ENCODE results near the gene CMC2. TPM values are rescaled to one million over a fixed set of nuclear protein-coding genes. Genes with fewer than 3 reads are reported as not detected.

Gene CMC2
- total RNA-seq (10 to 100 TPM; 19.1 to 41.1 (median 25.9) TPM), polyA plus RNA-seq (10 to 100 TPM; 24.3 to 39.6 TPM)
- long read RNA-seq, donor 1, full-length matches to known transcripts, result 7 of 10 reads
- long read RNA-seq, donor 1, partial matches to known transcripts, result 0 of 10 reads
- long read RNA-seq, donor 1, other reads (novel, unspliced or antisense), result 3 of 10 reads
- long read RNA-seq, donor 2, full-length matches to known transcripts, result 46 of 65 reads
- long read RNA-seq, donor 2, partial matches to known transcripts, result 0 of 65 reads
- long read RNA-seq, donor 2, other reads (novel, unspliced or antisense), result 19 of 65 reads
- long read RNA-seq, donor 3, full-length matches to known transcripts, result 9 of 16 reads
- long read RNA-seq, donor 3, partial matches to known transcripts, result 0 of 16 reads
- long read RNA-seq, donor 3, other reads (novel, unspliced or antisense), result 7 of 16 reads

DNA sequence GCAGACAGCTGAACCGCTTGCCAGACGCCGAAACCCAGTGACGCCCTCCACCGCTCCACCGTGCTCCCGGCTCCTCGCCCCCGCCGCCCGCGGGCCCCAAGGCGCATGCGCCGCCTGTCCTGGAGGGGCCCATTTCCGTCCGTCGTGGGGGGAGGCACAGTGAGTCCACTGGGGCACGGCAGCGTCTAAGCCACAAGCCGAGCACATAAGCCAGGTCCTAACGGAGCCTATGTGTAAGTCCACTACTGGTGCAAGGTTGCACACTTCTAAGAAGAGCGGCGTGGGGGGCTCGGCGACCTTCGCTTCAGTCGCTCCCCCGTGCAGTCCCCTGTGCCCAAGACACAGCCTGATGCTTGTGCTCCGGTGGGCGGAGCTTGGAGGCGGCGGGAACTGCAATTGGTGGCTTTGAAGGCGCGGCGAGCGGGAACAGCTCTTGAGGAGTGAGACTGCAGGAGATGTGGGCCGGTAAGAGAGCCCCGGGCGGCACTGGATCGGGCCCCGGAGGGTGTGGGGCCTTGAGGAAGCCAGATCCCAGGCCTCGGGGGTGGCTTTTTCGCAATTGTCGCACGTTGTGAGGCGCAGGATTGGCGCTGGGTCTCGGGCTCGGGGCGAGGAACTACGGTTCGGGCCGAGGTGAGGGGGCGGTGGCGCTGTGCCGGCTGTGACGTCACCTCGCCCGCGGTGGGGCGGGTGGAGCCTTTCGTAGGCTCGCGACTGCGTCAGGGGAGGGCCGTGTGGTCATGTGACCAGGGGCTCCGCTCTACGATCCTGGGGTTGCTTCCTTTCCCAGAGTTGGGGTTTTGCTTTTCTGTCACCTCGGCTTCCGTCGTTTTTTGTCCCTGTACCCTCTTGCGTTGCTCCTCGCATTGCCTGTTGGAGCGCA lies at the start of gene CMC2, which contains the start of gene CENPN:
CMC2 (minus strand) TSS at position 73 of the 883 bp plus-strand sequence. CDS start 9,491 bp downstream, outside the sequence.
CENPN (plus strand) TSS at position 402 of the 883 bp plus-strand sequence. CDS start 4,726 bp downstream, outside the sequence.
- intact Hi-C loops (cut with DNase I), result loop anchor here in 1 of 4 donors (2.0 to 10.0 kb wide), 2 partner anchors 70 to 728 kb away; partner anchors contain the start of gene C16orf46

DNA sequence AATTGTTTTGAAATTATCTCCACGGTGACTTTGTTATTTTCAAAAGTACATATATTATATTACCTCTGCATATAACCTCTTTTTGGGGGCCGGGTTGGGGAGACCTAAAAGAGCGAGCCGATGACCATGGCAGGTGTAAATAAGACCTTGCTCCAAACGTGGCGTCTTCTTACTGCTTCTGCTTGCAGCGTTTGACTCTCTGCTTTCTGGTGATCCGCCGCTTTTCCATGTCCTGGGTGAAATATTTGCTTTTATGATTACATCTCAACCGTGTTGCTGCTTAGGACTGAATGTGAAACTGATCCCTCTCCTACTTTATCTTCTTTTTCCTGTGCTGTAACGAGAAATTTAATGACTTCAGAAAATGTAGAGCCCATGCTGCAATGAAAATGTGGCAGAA lies 47.1 kb upstream of the CMC2 start:
- DNase-seq, result no peak
- no peaks in the 10 kb centered on the region for H3K4me1 ChIP-seq (ENCODE audit: insufficient read depth)
- WGBS, 3 donors, result 75 to 81% (median 81%) methylated on average over 11 of the region's 11 CpGs
- intact Hi-C loops (cut with DNase I), result no loop called here
- H3K27ac ChIP-seq, result no peak overlapping the region
- H3K4me3 ChIP-seq, result no peak overlapping the region
- TF ChIP-seq POLR2A (IDR thresholded peaks at IDR 0.05) (no peak), EP300 (IDR thresholded peaks at IDR 0.05) (no peak), CTCF (IDR thresholded peaks at IDR 0.05) (no peak)
- no peaks in the 10 kb centered on the region for H3K9me3 ChIP-seq
- no peaks in the 10 kb centered on the region for H3K27me3 ChIP-seq
- no peaks in the 10 kb centered on the region for H3K36me3 ChIP-seq

More for the DNA sequence above, at the start of gene CMC2, which contains the start of gene CENPN:
- H3K36me3 ChIP-seq, result no peaks in the 10 kb centered on the region
- H3K27ac ChIP-seq, result peak within 1 kb of the TSS; percentile 94 to 98
- H3K4me3 ChIP-seq, result peak within 1 kb of the TSS; percentile 81
- DNase-seq, result peak; percentile 99 to 100 (median 99)
- H3K27me3 ChIP-seq, result no peaks in the 10 kb centered on the region
- peaks cover 9% of the 10 kb centered on the region for H3K4me1 ChIP-seq (ENCODE audit: insufficient read depth)
- no peaks in the 10 kb centered on the region for H3K9me3 ChIP-seq
- WGBS, 3 donors, result 0 to 1% (median 1%) methylated on average over 73 to 75 of the region's 75 CpGs
- TF ChIP-seq POLR2A (IDR thresholded peaks at IDR 0.05) (peak; percentile 90), CTCF (IDR thresholded peaks at IDR 0.05) (peak in 2 of 3 donors; percentile 21 to 28), EP300 (IDR thresholded peaks at IDR 0.05) (peak; percentile 75)

DNA sequence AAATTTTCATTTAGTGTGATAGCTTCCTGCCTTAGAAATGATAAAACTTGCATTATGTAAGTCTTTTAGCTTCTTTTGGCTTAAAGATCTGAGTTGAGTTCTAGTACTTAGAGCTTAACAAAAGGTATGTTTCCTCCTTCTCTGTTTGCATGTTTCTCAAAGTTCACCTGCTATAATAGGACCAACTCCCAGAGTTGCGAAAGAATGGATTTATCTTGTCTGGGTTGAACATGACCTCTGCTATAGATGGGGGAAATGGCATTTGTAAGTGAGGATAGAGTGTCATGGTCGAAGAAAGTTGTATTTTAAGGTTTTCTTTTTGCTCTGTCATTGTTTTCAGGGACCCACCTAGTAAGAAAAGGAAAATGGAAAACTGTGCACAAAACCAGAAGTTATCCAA lies 36.1 kb upstream of the CMC2 start:
- TF ChIP-seq POLR2A (IDR thresholded peaks at IDR 0.05) (no peak), EP300 (IDR thresholded peaks at IDR 0.05) (no peak), CTCF (IDR thresholded peaks at IDR 0.05) (no peak)
- DNase-seq, result no peak
- Histone ChIP-seq H3K27me3 (no peaks in the 10 kb centered on the region), H3K9me3 (no peaks in the 10 kb centered on the region), H3K4me3 (no peak overlapping the region), H3K4me1 (ENCODE audit: insufficient read depth) (peaks cover 1% of the 10 kb centered on the region), H3K27ac (no peak overlapping the region), H3K36me3 (no peaks in the 10 kb centered on the region)
- WGBS, 3 donors, result 95 to 98% (median 97%) methylated on average over 2 of the region's 2 CpGs
- intact Hi-C loops (cut with DNase I), result no loop called here

- no peak overlapping the region for H3K27ac ChIP-seq
- no peaks in the 10 kb centered on the region for H3K36me3 ChIP-seq
- H3K9me3 ChIP-seq, result no peaks in the 10 kb centered on the region
- intact Hi-C loops (cut with DNase I), result no loop called here
- peaks cover 4% of the 10 kb centered on the region for H3K4me1 ChIP-seq (ENCODE audit: insufficient read depth)
- no peak for TF ChIP-seq POLR2A (IDR thresholded peaks at IDR 0.05)
- no peak for DNase-seq
- WGBS, 3 donors, result 92 to 93% (median 93%) methylated on average over 4 of the region's 4 CpGs
- no peak overlapping the region for H3K4me3 ChIP-seq
- no peaks in the 10 kb centered on the region for H3K27me3 ChIP-seq
Measured at GRCh38 chr16:81041696-81042095, 35.0 kb upstream of the CMC2 start.

Data from ovary (tissue), 10 donors.